Measurements from ENCODE around the gene PGLYRP1. TPM values are rescaled to one million over a fixed set of nuclear protein-coding genes. Genes with fewer than 3 reads are reported as not detected.

Gene PGLYRP1
- total RNA-seq, 1 donor from 2014 or later, result not detected

DNA sequence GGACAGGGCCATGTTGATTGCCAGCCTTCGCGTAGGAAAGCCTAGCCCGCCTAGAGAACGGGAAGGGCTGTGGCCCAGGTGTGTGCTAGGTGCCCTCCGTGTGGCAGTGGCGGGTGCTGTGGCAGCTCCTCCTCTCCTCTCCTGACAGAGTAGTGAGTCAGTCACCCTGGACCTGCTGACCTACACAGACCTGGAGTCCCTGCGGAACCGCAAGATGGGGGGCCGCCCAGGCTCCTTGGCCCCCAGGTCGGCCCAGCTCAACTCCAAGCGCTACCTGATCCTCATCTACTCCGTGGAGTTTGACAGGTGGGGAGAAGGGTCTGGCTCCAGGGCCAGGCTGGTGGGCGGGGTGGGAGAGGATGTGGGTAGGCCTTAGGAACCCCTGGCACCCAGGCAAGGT is 16.4 kb downstream of the PGLYRP1 start:
- intact Hi-C loops (cut with micrococcal nuclease), result no loop called here

GRCh38 chr19:46002678-46003275 is 20.1 kb downstream of the PGLYRP1 start:
- intact Hi-C loops (cut with micrococcal nuclease), result no loop called here

DNA sequence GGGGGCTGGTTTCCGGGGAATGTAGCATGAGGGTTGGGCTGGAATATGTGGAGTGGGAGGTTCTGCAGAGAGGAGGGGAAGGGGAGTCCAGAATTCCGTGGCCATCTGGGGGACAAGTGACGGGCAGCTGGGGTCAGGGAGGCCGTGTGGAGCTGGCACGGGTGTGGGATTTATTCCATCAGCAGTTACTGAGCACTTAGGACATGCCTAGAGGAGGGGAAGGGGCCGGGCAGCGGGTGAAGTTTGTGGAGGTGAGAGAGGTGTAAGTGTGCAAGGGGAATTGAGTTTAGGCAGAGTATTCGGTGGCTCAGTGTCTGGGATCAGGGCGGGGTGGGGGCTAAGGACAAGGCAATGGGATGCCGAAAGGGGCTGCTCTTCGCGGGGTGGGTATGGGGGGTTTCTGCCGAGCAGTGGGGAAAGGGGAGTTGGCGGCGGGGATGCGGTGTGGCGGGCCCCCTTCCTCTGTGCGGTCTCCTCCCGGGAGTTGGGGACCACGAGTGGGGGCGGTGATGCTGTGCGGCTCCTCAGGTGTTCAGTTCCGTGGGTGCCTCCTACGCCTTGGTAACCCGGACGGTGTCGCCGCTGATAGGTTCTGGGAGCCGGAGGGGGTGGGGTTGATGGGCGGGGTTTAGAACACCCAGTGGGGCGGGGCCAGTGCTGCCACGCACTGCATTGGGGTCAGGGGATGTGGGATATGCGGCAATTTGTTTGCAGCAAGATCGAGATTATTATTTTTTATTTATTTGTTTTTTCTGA is 22.2 kb downstream of the PGLYRP1 start:
- intact Hi-C loops (cut with micrococcal nuclease), result loop anchor here (1.0 kb wide), 1 partner anchor 16 kb away; no protein-coding TSS in a partner anchor

DNA sequence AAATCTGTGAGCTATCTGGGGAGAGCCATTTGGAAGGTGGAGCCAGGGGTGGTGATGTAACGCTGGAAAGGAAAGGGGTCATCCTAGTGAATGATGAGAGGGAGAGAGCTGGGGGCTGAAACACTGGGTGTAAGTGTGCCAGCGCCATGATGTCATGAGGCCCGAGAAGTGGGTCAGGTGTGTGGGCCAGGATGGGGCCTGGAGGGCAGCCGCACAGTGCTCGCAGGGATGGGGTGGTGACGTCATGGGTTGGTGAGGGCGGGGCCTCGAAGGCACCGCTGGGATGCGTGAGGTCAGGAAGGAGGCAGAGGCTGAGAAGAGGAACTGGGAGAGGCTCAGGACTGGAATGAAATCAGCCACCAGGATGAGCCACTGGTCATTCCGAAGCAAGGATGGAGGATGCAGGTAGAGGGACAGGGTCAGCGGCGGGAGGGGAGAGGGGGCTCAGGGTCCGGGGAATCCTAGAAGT is 23.2 kb downstream of the PGLYRP1 start:
- intact Hi-C loops (cut with micrococcal nuclease), result loop anchor here (5.0 to 10.0 kb wide), 2 partner anchors 502 to 715 kb away; partner anchors contain the start of genes PPM1N, PRKD2 and RTN2

GRCh38 chr19:45998834-45999233 is 24.0 kb downstream of the PGLYRP1 start:
- intact Hi-C loops (cut with micrococcal nuclease), result loop anchor here (5.0 to 10.0 kb wide), 2 partner anchors 502 to 716 kb away; partner anchors contain the start of genes PPM1N, PRKD2 and RTN2

GRCh38 chr19:45996933-45997332 is 25.9 kb downstream of the PGLYRP1 start:
- intact Hi-C loops (cut with micrococcal nuclease), result loop anchor here (5.0 to 10.0 kb wide), 2 partner anchors 500 to 718 kb away; partner anchors contain the start of genes PPM1N, PRKD2 and RTN2

GRCh38 chr19:45995715-45996385 is 27.0 kb downstream of the PGLYRP1 start:
- intact Hi-C loops (cut with micrococcal nuclease), result loop anchor here (1.0 to 10.0 kb wide), 12 partner anchors 19 to 818 kb away; partner anchors contain the start of genes BLOC1S3, IRF2BP1, MYPOP and PPM1N

- intact Hi-C loops (cut with micrococcal nuclease), result loop anchor here (1.0 to 10.0 kb wide), 12 partner anchors 20 to 817 kb away; partner anchors contain the start of genes BLOC1S3, IRF2BP1, MYPOP and PPM1N
These were observed 27.7 kb downstream of the PGLYRP1 start, which contains the start of gene CCDC61 for GRCh38 chr19:45994998-45995714. Gene CCDC61 (plus strand): TSS chr19:45995467. CDS start chr19:46003019, 7,552 bp downstream.

DNA sequence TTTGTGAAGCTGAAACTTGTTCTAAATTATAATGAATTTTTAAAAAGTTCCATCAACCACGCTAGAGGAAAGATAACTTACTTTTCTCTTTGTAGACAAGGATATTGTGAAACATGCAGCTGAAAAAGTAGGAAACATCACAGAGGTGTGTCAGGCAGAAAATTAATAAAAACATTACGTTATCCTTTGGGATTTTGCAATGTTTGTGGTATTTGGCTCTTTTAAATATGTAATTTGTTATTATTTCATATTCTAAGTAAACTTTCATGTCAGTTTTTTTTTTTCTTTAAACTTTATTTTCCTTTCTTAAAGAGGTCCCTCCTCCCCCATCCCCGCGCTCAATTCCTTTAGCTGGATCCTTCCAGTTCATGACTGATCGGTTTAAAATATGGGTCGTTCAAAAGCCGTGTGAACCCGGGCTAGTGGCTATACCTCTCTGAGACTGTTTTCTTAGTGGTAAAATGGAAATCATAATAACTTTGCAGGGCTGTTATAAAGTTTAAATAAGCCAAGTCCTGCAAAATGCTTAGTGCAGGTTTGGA is 28.3 kb downstream of the PGLYRP1 start:
- intact Hi-C loops (cut with micrococcal nuclease), result loop anchor here (10.0 kb wide), 1 partner anchor 720 kb away; the partner anchor contains the start of gene PRKD2

DNA sequence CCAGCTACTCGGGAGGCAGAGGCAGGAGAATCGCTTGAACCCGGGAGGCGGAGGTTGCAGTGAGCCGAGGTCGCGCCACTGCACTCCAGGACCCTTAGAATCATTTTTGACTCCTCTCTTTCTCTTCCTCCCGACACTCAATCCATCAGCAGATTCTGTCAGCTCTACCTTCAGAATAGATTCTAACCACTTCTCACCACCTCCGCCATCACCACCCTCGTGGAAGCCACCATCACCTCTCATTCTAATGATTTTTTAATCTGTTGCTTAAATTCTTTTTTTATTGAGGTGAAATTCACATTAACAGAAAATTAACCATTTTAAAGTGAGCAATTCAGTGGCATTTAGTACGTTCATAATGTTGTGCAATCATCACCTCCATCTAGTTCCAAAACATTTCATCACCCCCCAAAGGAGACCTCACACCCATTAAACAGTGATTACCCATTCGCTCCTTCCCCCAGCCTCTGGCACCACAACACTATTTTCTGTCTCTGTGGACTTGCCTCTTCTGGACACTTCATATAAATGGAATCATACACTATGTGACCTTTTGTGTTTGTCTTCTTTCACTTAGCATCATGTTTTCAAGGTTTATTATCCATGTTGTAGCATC is 32.6 kb downstream of the PGLYRP1 start:
- intact Hi-C loops (cut with micrococcal nuclease), result loop anchor here (10.0 kb wide), 1 partner anchor 725 kb away; the partner anchor contains the start of gene PRKD2

DNA sequence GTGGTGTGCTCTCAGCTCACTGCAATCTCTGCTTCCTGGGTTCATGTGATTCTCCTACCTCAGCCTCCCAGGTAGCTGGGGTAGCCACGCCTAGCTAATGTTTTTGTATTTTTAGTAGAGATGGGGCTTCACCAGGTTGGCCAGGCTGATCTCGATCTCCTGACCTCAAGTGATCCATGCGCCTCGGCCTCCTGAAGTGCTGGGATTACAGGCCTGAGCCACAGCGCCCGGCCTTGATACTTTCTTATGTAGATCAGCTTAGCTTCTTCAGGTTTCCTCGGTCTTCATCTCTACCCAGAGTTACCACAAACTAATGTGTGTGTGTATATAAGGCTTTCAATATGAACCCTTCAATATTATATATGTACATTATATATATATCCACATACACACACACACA is 37.5 kb downstream of the PGLYRP1 start:
- intact Hi-C loops (cut with micrococcal nuclease), result no loop called here

DNA sequence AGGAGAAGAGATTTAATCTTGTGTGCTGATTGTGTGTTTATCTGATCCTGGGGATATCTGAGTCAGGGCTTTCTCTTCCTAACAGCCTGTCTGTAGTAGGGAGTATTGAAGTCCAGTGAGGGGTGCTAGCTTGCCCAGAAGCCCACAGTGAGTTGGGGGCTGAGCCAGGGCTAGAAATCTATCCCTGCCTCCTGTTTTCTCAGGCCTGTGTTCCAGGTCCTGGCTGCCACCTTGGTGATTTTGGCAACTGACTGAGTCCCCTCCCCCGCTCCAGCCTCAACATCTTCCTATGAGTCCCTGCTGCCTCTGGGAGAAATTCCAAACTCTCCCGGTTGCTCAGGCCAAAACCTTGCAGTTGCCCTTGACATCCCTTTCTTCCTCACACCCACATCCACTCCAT is 41.5 kb downstream of the PGLYRP1 start:
- intact Hi-C loops (cut with micrococcal nuclease), result no loop called here

GRCh38 chr19:45978156-45978555 is 44.7 kb downstream of the PGLYRP1 start:
- intact Hi-C loops (cut with micrococcal nuclease), result no loop called here

DNA sequence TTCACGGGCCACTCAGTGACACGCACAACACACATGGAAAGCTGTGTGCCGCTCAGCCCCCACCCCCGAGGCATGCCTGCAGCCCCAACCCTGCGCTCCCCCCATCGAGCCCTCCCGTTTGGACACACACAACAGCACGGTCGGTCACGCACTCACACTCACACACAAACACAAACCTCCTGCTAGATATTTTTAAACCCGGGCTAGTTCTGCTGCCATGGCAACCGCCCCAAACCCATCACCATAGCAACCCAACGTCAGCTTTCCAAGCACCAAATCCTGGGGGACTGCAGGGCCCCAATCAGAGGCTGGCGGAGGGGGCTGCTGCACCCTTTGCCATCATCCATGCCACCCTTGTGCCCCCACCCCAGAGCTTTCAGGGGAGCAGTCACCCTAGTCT is 46.7 kb downstream of the PGLYRP1 start:
- intact Hi-C loops (cut with micrococcal nuclease), result no loop called here

DNA sequence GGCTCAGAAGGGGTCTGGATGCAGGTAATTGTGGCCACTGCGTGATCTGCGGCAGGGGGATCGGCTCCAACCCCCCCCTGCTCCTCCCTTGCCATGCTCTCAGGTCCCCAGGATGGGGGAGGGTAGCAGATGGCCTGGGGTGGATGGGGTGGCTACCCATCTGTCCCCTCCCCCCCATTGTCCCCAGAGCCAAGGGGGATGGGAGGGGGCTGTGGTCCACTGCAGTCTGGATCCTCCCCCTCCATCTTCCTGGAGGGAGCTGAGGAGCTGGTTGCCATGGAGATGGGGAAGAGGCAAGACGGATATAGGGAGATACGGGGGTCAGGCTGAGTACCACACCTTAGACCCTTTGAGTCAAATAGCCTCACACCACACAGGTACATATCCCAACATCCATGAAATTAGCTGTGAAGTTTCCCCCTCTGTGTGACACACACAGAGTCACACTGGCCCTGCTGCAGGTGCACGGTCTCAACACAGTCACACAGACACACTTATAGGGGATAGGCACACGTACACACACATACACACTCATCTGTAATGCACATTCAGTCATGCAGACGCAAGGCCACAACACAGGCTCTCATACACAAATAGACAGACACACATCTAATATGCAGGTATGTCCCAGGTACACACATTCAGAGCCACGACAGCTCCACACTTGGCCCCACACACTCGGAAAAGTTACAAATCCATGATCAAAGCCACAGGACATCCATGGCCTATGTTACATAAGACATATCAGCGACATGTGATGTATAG is 47.4 kb downstream of the PGLYRP1 start:
- intact Hi-C loops (cut with micrococcal nuclease), result no loop called here

- intact Hi-C loops (cut with micrococcal nuclease), result no loop called here
These were observed 49.1 kb downstream of the PGLYRP1 start, which contains the start of gene NOVA2 for GRCh38 chr19:45973553-45974338. Gene NOVA2 (minus strand): TSS chr19:45973865. CDS start chr19:45973351, 514 bp downstream.

DNA sequence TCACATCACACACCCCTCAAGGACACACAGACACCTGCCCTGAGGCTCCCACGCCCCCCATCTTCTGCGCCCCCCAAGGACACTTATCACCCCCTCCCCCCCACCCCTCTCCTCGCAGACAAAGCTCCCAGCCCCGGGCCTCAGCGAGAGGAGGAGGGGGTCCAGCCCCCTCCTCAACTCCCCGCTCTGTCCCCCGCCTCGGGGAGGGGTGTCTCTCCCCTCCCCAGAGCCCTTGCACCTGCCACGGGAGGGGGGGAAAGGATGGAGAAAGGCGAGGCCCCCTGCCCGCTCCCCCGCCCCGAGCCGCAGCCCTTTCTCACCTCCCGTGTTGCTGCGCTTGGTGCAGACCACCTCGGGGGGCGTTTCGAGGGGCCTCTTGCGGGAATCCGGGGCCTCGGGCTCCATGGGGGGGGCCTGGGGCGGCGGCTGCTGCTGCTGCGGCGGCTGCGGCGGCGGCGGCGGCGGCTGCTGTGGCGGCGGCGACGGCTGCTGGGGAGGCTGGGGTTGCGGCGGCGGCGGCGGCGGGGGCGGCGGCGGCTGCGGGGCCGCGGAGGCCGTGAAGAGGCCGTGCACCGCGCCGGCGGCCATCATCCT is 49.8 kb downstream of the PGLYRP1 start:
- intact Hi-C loops (cut with micrococcal nuclease), result no loop called here

Measured in T-helper 1 cell treated with Interleukin-12 subunit alpha and Interleukin-12 subunit beta and Interleukin-4 antibody, amounts not matched to agents 30 ng/mL and 1 ng/mL, for 36 hours (primary cell).